ENCODE results near the gene UGGT2.
"Not testable (repeated sequence)": the region's sequence is repeated elsewhere in the genome, so short reads cannot be mapped to it uniquely, and the experiment has no call there.

UGGT2 gene

GRCh38 chr13:95882121-95882520, 171.1 kb downstream of the UGGT2 start:
- no peak for DNase-seq (ENCODE audit: low spot score)

- DNase-seq (ENCODE audit: low spot score): no peak
These were observed 172.9 kb downstream of the UGGT2 start for GRCh38 chr13:95880331-95880730.

GRCh38 chr13:95874286-95874685, 178.9 kb downstream of the UGGT2 start:
- no peak for DNase-seq (ENCODE audit: low spot score)

- no peak for DNase-seq (ENCODE audit: low spot score)
These were observed 182.8 kb downstream of the UGGT2 start for GRCh38 chr13:95870421-95870820.

GRCh38 chr13:95865080-95865615, 188.1 kb downstream of the UGGT2 start:
- DNase-seq (ENCODE audit: low spot score): no peak

- DNase-seq (ENCODE audit: low spot score): no peak
These were observed 190.8 kb downstream of the UGGT2 start for GRCh38 chr13:95862408-95862807.

- no peak for DNase-seq (ENCODE audit: low spot score)
These were observed 191.9 kb downstream of the UGGT2 start for GRCh38 chr13:95861296-95861695.

- DNase-seq (ENCODE audit: low spot score): peak; percentile 10
These were observed 194.7 kb downstream of the UGGT2 start for GRCh38 chr13:95858286-95859075.

GRCh38 chr13:95845656-95846055, 207.5 kb downstream of the UGGT2 start:
- not testable (repeated sequence) for DNase-seq (ENCODE audit: low spot score)

GRCh38 chr13:95842898-95843297, 210.3 kb downstream of the UGGT2 start:
- DNase-seq (ENCODE audit: low spot score): no peak

GRCh38 chr13:95841894-95842293, 211.3 kb downstream of the UGGT2 start:
- no peak for DNase-seq (ENCODE audit: low spot score)

- DNase-seq (ENCODE audit: low spot score): peak; percentile 75
These were observed 219.0 kb downstream of the UGGT2 start for GRCh38 chr13:95834134-95834765.

- peak; percentile 64 for DNase-seq (ENCODE audit: low spot score)
These were observed 219.5 kb downstream of the UGGT2 start for GRCh38 chr13:95833719-95834118.

GRCh38 chr13:95833126-95833525, 220.1 kb downstream of the UGGT2 start:
- no peak for DNase-seq (ENCODE audit: low spot score)

GRCh38 chr13:95822303-95822702, 230.9 kb downstream of the UGGT2 start:
- no peak for DNase-seq (ENCODE audit: low spot score)

GRCh38 chr13:95814495-95814894, 238.7 kb downstream of the UGGT2 start:
- DNase-seq (ENCODE audit: low spot score): no peak

GRCh38 chr13:95813139-95813538, 240.1 kb downstream of the UGGT2 start:
- no peak for DNase-seq (ENCODE audit: low spot score)

GRCh38 chr13:95809429-95809828, 243.8 kb downstream of the UGGT2 start:
- no peak for DNase-seq (ENCODE audit: low spot score)

- no peak for DNase-seq (ENCODE audit: low spot score)
These were observed 247.3 kb downstream of the UGGT2 start for GRCh38 chr13:95805921-95806320.

GRCh38 chr13:95801825-95802224, 251.4 kb downstream of the UGGT2 start:
- DNase-seq (ENCODE audit: low spot score): no peak

- DNase-seq (ENCODE audit: low spot score): no peak
These were observed 252.8 kb downstream of the UGGT2 start for GRCh38 chr13:95800436-95800835.

- no peak for DNase-seq (ENCODE audit: low spot score)
These were observed 256.2 kb downstream of the UGGT2 start for GRCh38 chr13:95797016-95797415.

GRCh38 chr13:95793781-95794180, 259.4 kb downstream of the UGGT2 start:
- no peak for DNase-seq (ENCODE audit: low spot score)
